DND-41 (cell line): ENCODE results near the gene SLC44A3.

Experiments
- ATAC-seq: fragments of 200-7000 bp; cut with Tn5 transposase; 3 replicates; pipeline ENCODE4 v1.9.1; 2021; ENCODE audit warnings: low read depth; ENCODE audit not compliant: insufficient read depth
- DNase-seq: peaks from one replicate; pipeline ENCODE4 v3.0.0-alpha.2; 2020
- H2AFZ ChIP-seq: 2 replicates; pipeline ENCODE4 v1.6.0; 2012; ENCODE audit warnings: low read depth, low read length
- H3K27ac ChIP-seq: 2 replicates; pipeline ENCODE4 v1.5.1; 2012; ENCODE audit warnings: low read length, inconsistent platforms
- H3K27me3 ChIP-seq: fragments of 200-600 bp; sonication (generic); 2 replicates; pipeline ENCODE4 v1.6.0; 2012; ENCODE audit warnings: low read length, mild to moderate bottlenecking, inconsistent platforms; ENCODE audit not compliant: insufficient read depth, poor library complexity
- H3K36me3 ChIP-seq: 2 replicates; pipeline ENCODE4 v1.5.1; 2012; ENCODE audit warnings: low read length, inconsistent platforms; ENCODE audit not compliant: insufficient read depth
- H3K4me1 ChIP-seq: 2 replicates; pipeline ENCODE4 v1.5.1; 2012; ENCODE audit warnings: mild to moderate bottlenecking, low read length; ENCODE audit not compliant: insufficient read depth
- H3K4me2 ChIP-seq: 2 replicates; pipeline ENCODE4 v1.6.0; 2012; ENCODE audit warnings: mild to moderate bottlenecking, moderate library complexity, low read length, inconsistent platforms; ENCODE audit not compliant: insufficient read depth
- H3K4me3 ChIP-seq, 2 experiments: fragments of 200-600 bp in 1 of 2; shearing (Covaris generic) in 1 of 2; 2 replicates each; pipeline ENCODE4 v1.5.1; 2012 to 2016; ENCODE audit warnings: inconsistent platforms in 2 of 2, low read length in 2 of 2, mild to moderate bottlenecking in 2 of 2, low read depth in 1 of 2, moderate library complexity in 1 of 2
- H3K79me2 ChIP-seq: 2 replicates; pipeline ENCODE4 v1.6.0; 2012; ENCODE audit warnings: low read length, inconsistent platforms; ENCODE audit not compliant: insufficient read depth
- H3K9ac ChIP-seq: 2 replicates; pipeline ENCODE4 v1.6.0; 2012; ENCODE audit warnings: low read depth, mild to moderate bottlenecking, inconsistent platforms, low read length, moderate library complexity
- H3K9me3 ChIP-seq: 2 replicates; pipeline ENCODE4 v1.5.1; 2012; ENCODE audit warnings: low read length, moderate library complexity, mild to moderate bottlenecking, inconsistent platforms; ENCODE audit not compliant: insufficient read depth, severe bottlenecking
- H4K20me1 ChIP-seq: 2 replicates; pipeline ENCODE4 v1.6.0; 2012; ENCODE audit warnings: low read length; ENCODE audit not compliant: insufficient read depth
- CTCF ChIP-seq: IDR thresholded peaks from 2 replicates; pipeline ENCODE4 v1.5.1; 2012; ENCODE audit warnings: borderline replicate concordance, low read length, moderate library complexity, mild to moderate bottlenecking; ENCODE audit not compliant: poor library complexity, severe bottlenecking; ENCODE audit errors: extremely low read depth
- EZH2 ChIP-seq: IDR thresholded peaks from 3 replicates; pipeline ENCODE4 v1.6.1; 2012; ENCODE audit warnings: borderline replicate concordance, low read depth, mild to moderate bottlenecking, moderate library complexity, low read length, inconsistent platforms; ENCODE audit not compliant: severe bottlenecking

The SLC44A3 gene

GRCh38 chr1:94856004-94856403 is 35.8 kb downstream of the SLC44A3 start:
- no peaks in the 10 kb centered on the region for H4K20me1 ChIP-seq
- TF ChIP-seq EZH2 (no peak), CTCF (no peak)
- no peak overlapping the region for H2AFZ ChIP-seq
- no peaks in the 10 kb centered on the region for H3K9me3 ChIP-seq
- H3K4me1 ChIP-seq: peaks cover 11% of the 10 kb centered on the region
- no peak overlapping the region for H3K4me2 ChIP-seq
- no peak overlapping the region for H3K27ac ChIP-seq
- no peaks in the 10 kb centered on the region for H3K36me3 ChIP-seq
- no peak overlapping the region for H3K9ac ChIP-seq
- DNase-seq (no peak), ATAC-seq (no peak)
- peaks cover 17% of the 10 kb centered on the region for H3K27me3 ChIP-seq
- H3K4me3 ChIP-seq: no peak overlapping the region
- H3K79me2 ChIP-seq: no peaks in the 10 kb centered on the region

GRCh38 chr1:94856868-94857267 is 36.7 kb downstream of the SLC44A3 start:
- H3K36me3 ChIP-seq: no peaks in the 10 kb centered on the region
- ATAC-seq (no peak), DNase-seq (no peak)
- no peaks in the 10 kb centered on the region for H3K9me3 ChIP-seq
- H2AFZ ChIP-seq: no peak overlapping the region
- no peaks in the 10 kb centered on the region for H4K20me1 ChIP-seq
- H3K79me2 ChIP-seq: no peaks in the 10 kb centered on the region
- no peak overlapping the region for H3K27ac ChIP-seq
- H3K27me3 ChIP-seq: peaks cover 17% of the 10 kb centered on the region
- H3K4me2 ChIP-seq: no peak overlapping the region
- TF ChIP-seq EZH2 (no peak), CTCF (no peak)
- H3K4me3 ChIP-seq: no peak overlapping the region
- no peak overlapping the region for H3K9ac ChIP-seq
- peaks cover 11% of the 10 kb centered on the region for H3K4me1 ChIP-seq

GRCh38 chr1:94858276-94858675 is 38.1 kb downstream of the SLC44A3 start:
- Histone ChIP-seq H3K9me3 (no peaks in the 10 kb centered on the region), H4K20me1 (no peaks in the 10 kb centered on the region), H2AFZ (no peak overlapping the region), H3K27ac (no peak overlapping the region), H3K4me3 (no peak overlapping the region), H3K4me1 (peaks cover 11% of the 10 kb centered on the region), H3K36me3 (no peaks in the 10 kb centered on the region), H3K27me3 (peaks cover 13% of the 10 kb centered on the region), H3K9ac (no peak overlapping the region), H3K79me2 (no peaks in the 10 kb centered on the region), H3K4me2 (no peak overlapping the region)
- ATAC-seq (no peak), DNase-seq (no peak)
- TF ChIP-seq EZH2 (no peak), CTCF (no peak)

GRCh38 chr1:94859174-94859573 is 39.0 kb downstream of the SLC44A3 start:
- Histone ChIP-seq H3K9ac (no peak overlapping the region), H3K4me1 (peaks cover 8% of the 10 kb centered on the region), H3K27ac (no peak overlapping the region), H3K79me2 (no peaks in the 10 kb centered on the region), H4K20me1 (no peaks in the 10 kb centered on the region), H3K4me3 (no peak overlapping the region), H3K9me3 (no peaks in the 10 kb centered on the region), H3K27me3 (peaks cover 13% of the 10 kb centered on the region), H3K4me2 (no peak overlapping the region), H2AFZ (no peak overlapping the region), H3K36me3 (no peaks in the 10 kb centered on the region)
- ATAC-seq (no peak), DNase-seq (no peak)
- TF ChIP-seq CTCF: no peak
- TF ChIP-seq EZH2: no peak
